GM19438 (cell line): ENCODE data around the gene CRLF1.
A peak's percentile ranks its signal among the peaks of the same experiment; 100 is the strongest.

Experiments
- ATAC-seq: cut with Tn5 transposase; IDR thresholded peaks from one replicate; pipeline ENCODE4 v1.9.1; 2021; ENCODE audit warnings: low read depth; ENCODE audit not compliant: unreplicated experiment

The CRLF1 gene

GRCh38 chr19:18566953-18567352 is 39.6 kb downstream of the CRLF1 start:
- ATAC-seq: no peak

- ATAC-seq: no peak
Observed at GRCh38 chr19:18562086-18562485, 44.5 kb downstream of the CRLF1 start.

- ATAC-seq: no peak
Observed at GRCh38 chr19:18559685-18560084, 46.9 kb downstream of the CRLF1 start.

DNA sequence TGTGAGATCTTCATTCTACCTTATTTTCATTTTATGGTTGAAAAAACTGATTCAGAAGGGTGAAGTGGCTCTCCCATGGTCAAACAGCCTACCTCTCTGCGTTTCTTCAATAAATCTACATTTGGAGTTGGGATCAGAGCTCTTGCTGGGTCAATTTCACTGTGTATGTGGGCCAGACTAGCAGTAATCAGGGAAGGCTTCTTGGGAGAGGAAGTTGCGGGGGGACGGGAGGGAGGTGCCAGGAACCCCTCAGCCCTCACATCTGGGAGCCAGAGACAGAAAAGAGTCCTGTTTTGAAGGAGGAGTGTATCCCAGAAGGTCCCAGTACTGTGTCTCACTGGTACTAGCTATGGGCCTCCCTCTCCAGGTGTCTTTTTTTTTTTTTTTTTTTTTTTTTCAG is 48.0 kb downstream of the CRLF1 start:
- ATAC-seq: no peak

DNA sequence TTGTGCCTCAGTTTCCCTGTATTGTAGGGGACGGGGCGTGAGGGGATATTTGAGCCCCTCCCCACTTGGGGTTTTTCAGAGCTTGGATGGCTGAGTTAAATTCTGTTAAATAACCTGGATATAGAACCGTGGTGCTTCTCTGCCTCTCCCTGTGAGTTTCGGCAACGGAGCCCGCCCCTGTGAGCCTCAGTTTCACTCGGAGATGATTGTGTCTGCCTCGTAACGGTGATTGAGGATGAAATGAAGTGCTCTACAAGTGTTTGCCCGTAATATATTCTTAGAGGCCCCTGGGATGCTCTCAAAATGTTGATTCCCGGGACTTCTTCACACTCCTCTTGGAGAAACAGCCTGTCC is 48.4 kb downstream of the CRLF1 start:
- no peak for ATAC-seq

- peak; percentile 92 for ATAC-seq
Observed at GRCh38 chr19:18557411-18558201, 49.0 kb downstream of the CRLF1 start, which contains the start of gene KXD1. KXD1 (plus strand) TSS chr19:18557870; CDS start chr19:18562057, 4,187 bp downstream.

DNA sequence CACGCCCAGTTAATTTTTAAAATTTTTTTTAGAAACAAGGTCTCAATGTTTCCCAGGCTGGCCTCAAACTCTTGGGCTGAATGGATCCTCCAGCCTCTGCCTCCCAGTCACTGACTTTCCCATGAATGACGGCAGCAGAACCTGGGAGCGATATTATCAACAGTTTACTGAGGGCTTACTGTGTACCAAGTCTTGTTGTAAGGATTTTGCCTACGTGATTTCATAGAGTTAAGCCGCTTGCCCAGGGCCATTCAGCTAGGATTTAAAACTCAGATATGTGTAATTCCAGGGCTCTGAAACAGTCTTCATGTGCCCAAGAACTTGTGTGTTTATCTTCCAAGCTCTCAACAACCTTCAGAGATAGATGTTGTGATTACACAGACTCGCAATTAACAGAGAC is 55.0 kb downstream of the CRLF1 start:
- ATAC-seq: no peak

DNA sequence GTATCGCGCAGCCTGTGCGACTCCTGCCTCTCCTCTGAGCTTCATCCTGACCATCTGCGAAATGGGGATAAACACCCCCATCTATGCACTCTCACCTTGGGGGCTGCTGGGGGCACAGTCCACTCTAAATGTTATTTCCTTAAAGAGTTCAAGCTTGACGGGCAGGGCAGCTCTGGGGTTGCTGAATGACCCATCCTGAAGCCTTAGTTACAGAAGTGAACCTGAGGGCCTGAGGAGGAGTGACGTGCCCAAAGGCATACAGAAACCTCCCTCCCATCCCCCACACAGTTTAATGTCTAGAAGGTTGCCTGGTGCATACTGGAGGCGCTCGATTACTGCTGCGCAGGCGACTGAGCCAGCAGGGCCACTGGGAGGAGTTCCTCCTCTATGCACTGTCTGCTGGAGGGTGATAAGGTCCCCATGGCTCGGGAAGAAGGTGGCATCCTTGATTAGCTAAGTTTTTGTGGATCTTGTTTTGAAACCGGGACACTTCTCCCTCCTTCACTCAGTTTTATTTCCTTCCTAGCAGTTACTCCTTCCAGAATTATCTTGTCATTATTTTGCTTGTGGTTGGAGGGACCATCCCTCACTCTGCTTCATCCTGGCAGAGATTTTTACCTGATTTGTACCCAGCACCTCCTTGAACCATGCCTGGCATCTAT is 62.7 kb downstream of the CRLF1 start:
- peak; percentile 45 for ATAC-seq
